Measurements from ENCODE around the gene ZNF438. TPM values are rescaled to one million over a fixed set of nuclear protein-coding genes. Genes with fewer than 3 reads are reported as not detected.

ZNF438 gene
- total RNA-seq, 1 experiment from 2014 or later = 8.4 TPM

GRCh38 chr10:31074722-31075086 is 43.0 kb upstream of the ZNF438 start:
- no peaks in the 10 kb centered on the region for H3K27me3 Mint-ChIP-seq (ENCODE audit: insufficient read depth, unreplicated experiment)
- H3K4me3 Mint-ChIP-seq (ENCODE audit: unreplicated experiment) = no peak overlapping the region
- DNase-seq (ENCODE audit: unreplicated experiment) = no peak
- ChIA-PET CTCF (interaction anchor here (0.6 kb wide), 1 partner anchor 389 kb away, joined by 4 read pairs; no protein-coding TSS in a partner anchor), POLR2A (no interaction called here)
- H3K27ac Mint-ChIP-seq (ENCODE audit: low read depth, unreplicated experiment) = peak overlapping the region; percentile 60
- TF ChIP-seq CTCF (IDR thresholded peaks at IDR 0.05; ENCODE audit: unreplicated experiment) = no peak
- no peaks in the 10 kb centered on the region for H3K36me3 Mint-ChIP-seq (ENCODE audit: insufficient read depth, unreplicated experiment)
- peaks cover 47% of the 10 kb centered on the region for H3K4me1 Mint-ChIP-seq (ENCODE audit: insufficient read depth, unreplicated experiment)
- BruUV-seq (replicated peaks) = no TSS peak
- intact Hi-C loops (cut with micrococcal nuclease) = no loop called here
- no peaks in the 10 kb centered on the region for H3K9me3 Mint-ChIP-seq (ENCODE audit: unreplicated experiment)

GRCh38 chr10:31073996-31074721 is 42.5 kb upstream of the ZNF438 start:
- Mint-ChIP-seq H3K4me1 (ENCODE audit: insufficient read depth, unreplicated experiment) (peaks cover 47% of the 10 kb centered on the region), H3K4me3 (ENCODE audit: unreplicated experiment) (no peak overlapping the region), H3K27ac (ENCODE audit: low read depth, unreplicated experiment) (peak overlapping the region; percentile 60), H3K36me3 (ENCODE audit: insufficient read depth, unreplicated experiment) (peaks cover 2% of the 10 kb centered on the region), H3K27me3 (ENCODE audit: insufficient read depth, unreplicated experiment) (no peaks in the 10 kb centered on the region), H3K9me3 (ENCODE audit: unreplicated experiment) (no peaks in the 10 kb centered on the region)
- no TSS peak for BruUV-seq (replicated peaks)
- intact Hi-C loops (cut with micrococcal nuclease) = no loop called here
- no peak for TF ChIP-seq CTCF (IDR thresholded peaks at IDR 0.05; ENCODE audit: unreplicated experiment)
- CTCF ChIA-PET = interaction anchor here (0.6 kb wide), 1 partner anchor 389 kb away, joined by 4 read pairs; no protein-coding TSS in a partner anchor
- DNase-seq (ENCODE audit: unreplicated experiment) = no peak
- POLR2A ChIA-PET = no interaction called here

- no peaks in the 10 kb centered on the region for H3K9me3 Mint-ChIP-seq (ENCODE audit: unreplicated experiment)
- H3K4me1 Mint-ChIP-seq (ENCODE audit: insufficient read depth, unreplicated experiment) = peaks cover 47% of the 10 kb centered on the region
- H3K27ac Mint-ChIP-seq (ENCODE audit: low read depth, unreplicated experiment) = no peak overlapping the region
- H3K4me3 Mint-ChIP-seq (ENCODE audit: unreplicated experiment) = no peak overlapping the region
- H3K36me3 Mint-ChIP-seq (ENCODE audit: insufficient read depth, unreplicated experiment) = peaks cover 6% of the 10 kb centered on the region
- no TSS peak for BruUV-seq (replicated peaks)
- no peak for TF ChIP-seq CTCF (IDR thresholded peaks at IDR 0.05; ENCODE audit: unreplicated experiment)
- intact Hi-C loops (cut with micrococcal nuclease) = no loop called here
- no peaks in the 10 kb centered on the region for H3K27me3 Mint-ChIP-seq (ENCODE audit: insufficient read depth, unreplicated experiment)
- ChIA-PET CTCF (no interaction called here), POLR2A (interaction anchor here (0.8 kb wide), 1 partner anchor 1243 kb away, joined by 3 read pairs; no protein-coding TSS in a partner anchor)
- DNase-seq (ENCODE audit: unreplicated experiment) = no peak
These were observed 41.5 kb upstream of the ZNF438 start for GRCh38 chr10:31073211-31073610.

GRCh38 chr10:31072451-31072850 is 40.8 kb upstream of the ZNF438 start:
- Mint-ChIP-seq H3K36me3 (ENCODE audit: insufficient read depth, unreplicated experiment) (peaks cover 6% of the 10 kb centered on the region), H3K4me3 (ENCODE audit: unreplicated experiment) (no peak overlapping the region), H3K27me3 (ENCODE audit: insufficient read depth, unreplicated experiment) (no peaks in the 10 kb centered on the region), H3K9me3 (ENCODE audit: unreplicated experiment) (no peaks in the 10 kb centered on the region), H3K4me1 (ENCODE audit: insufficient read depth, unreplicated experiment) (peaks cover 47% of the 10 kb centered on the region), H3K27ac (ENCODE audit: low read depth, unreplicated experiment) (no peak overlapping the region)
- no peak for TF ChIP-seq CTCF (IDR thresholded peaks at IDR 0.05; ENCODE audit: unreplicated experiment)
- CTCF ChIA-PET = no interaction called here
- DNase-seq (ENCODE audit: unreplicated experiment) = no peak
- intact Hi-C loops (cut with micrococcal nuclease) = no loop called here
- POLR2A ChIA-PET = no interaction called here
- no TSS peak for BruUV-seq (replicated peaks)
